GM04504 (cell line): ENCODE measurements around the gene DYSF.

ENCODE experiments used
- DNase-seq: peaks from one replicate; pipeline ENCODE4 v3.0.0-alpha.2; 2012; ENCODE audit warnings: low read depth

DYSF gene

DNA sequence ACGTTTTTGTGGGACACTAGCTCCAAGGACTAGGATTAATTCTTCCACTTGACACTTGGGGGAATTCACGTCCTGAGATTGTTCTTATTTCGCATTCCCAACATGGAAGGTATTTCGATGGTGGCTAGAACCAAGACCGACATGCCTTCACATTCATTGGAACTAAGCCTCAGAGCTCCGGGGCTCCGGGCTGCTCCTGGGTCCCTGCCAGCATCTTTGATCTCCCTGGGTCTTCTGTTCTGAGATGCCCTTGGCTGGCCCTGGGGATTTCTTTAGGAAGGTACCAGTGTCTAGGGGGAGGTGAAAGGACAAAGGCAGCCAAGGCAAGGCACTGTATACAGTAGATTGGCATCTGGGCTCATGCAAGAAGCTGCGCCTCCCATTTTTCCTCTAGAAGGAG, 76.8 kb downstream of the DYSF start:
- DNase-seq = no peak

DNA sequence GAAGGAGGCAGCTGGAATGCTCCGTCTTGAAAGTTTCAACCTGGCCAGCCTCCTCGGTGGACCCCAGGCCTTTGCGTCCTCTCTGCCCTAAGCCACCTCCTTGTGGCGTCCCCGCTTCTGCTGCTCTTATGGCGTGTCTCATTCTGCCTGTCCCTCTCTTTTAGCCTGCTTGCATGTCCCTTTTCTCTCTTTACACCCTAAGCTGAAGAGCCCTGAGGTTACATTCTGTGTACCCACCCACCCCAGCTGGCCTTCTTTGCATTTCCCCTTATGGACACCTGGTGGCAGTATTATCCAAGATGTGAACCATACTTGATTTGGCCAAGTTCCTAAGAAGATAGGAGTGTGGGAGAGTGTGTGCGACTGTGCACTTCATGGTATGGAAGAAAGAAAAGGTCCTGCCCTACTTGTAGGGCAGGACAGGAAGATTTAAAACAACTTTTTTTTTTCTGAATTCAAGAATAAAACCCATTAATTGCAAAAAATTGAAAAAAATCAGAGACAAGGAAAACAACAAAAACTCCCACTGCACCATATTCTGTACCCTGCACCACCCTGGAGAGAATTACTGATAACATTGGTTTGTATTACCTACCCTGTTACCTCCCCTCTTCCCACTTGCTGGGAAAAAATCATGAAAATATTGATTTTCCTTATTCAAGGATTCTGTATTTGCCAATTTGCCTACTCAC, 77.4 kb downstream of the DYSF start:
- no peak for DNase-seq

DNA sequence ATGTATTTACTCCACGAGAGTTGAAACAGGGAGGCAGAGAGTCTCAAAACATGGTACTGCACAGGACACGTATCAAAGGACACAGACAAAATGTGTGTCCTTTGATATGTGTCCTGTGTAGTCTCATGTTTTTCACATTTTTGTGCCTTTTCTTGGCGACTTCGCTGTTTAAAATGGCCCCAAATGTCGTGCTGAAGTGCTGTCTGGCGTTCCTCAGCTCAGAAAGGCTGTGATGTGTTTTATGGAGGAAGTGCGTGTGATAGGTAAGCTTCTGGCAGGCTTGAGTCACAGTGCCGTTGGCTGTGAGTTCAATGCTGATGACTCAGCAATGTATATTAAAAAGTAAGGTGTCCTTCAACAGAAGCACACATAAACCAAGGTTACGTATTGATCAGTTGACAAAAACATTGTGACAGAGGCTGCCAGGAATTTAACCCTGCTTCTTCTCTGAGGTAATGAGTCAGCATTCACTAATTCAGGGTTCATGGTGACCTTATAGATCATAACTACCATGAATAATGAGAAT, 78.2 kb downstream of the DYSF start:
- DNase-seq = no peak

DNA sequence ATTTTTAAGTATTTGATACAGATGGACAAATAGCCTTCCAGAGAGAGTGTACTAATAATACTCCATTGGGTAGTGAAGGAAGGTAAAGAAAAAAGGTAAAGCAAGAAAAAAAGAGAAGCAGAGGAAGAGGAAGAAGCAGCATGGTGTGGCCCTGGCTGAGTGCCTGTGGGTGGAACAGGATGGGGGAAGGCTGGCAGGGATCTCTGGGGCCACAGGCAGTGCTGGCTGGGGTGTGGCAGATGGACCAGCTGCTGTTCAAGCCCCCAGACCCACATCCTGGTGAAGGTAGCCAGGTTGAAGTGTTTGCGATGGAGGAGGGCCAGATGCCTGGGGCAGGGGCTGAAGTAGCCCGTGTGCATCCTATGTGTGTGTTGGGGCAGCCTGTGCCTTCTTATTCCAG, 79.0 kb downstream of the DYSF start:
- DNase-seq = no peak

DNA sequence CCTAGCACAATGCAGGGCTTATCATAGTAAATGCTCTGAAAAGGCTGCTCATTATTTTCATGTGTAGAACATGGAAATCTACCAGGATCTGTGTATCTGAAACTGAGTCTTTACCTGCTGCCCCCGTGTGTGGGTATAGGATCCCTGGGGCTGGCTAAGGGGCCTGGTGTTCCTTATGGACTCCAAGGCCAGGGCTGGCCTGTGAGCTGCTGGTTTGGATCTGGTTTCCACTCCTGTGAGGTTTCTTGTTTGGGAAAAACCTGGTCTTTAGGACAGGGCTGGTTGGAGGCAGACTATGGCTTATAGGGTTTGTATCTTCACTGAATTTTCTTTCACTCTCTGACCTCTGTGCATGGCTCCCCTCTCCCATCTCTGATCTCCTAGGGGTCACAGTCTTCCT, 80.8 kb downstream of the DYSF start:
- DNase-seq = no peak

DNA sequence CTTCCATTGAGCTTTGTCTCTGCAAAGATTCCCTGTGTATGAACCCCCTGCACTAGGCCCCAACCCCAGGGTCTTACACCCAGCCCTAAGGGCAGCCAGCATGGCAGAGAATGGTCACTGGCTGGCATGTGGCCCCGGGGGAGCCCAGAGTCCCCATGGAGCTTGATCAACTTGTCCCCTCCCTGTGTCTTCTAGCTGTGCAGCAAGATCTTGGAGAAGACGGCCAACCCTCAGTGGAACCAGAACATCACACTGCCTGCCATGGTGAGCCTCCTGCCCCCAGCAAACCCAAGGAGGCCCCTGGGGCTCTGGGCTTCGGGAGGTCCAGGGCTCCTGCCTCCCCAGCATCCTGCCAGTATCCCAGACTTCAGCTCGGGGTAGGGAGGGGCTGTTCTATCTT, 81.5 kb downstream of the DYSF start:
- no peak for DNase-seq

DNA sequence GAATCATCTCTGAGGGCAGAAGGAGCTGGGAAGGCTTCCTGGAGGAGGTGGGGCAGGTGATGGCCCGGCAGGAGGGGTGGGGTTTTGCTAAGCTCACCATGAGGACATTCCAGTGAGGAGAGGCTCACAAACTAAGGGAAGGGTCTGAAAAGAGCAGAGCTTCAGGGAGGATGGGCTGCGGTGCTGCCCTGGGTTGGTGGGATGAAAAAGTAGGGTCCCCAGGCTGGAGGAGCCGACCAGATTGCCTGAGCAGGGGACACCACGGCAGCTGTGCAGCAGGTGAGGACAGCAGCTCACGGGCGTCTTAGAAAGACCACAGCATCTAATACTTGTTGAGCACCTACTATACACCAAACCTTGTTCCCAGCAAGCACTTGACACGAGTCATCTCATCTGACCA, 82.2 kb downstream of the DYSF start:
- DNase-seq = no peak

DNA sequence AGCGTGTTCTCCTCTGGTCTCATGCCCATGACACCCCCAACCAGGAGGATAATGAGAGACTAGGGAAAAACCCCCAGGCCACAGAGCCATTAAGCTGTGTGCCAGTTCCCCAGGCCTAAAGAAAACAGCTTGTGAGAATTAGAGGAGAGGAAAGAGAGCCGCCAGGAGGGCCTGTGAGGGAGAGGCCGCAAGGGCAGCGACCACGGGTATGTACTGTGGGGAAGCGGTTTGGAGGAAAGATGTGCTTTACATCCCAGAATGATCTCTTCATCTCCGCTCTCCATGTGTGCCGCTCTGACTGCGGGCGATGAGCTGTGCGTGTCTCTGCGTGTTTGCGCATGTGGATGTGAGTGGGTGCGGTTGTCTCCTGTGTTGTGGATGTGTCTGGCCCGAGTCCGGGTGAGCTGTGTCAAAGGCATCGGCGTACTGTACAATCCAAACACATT, 82.9 kb downstream of the DYSF start:
- DNase-seq = peak; percentile 74

DNA sequence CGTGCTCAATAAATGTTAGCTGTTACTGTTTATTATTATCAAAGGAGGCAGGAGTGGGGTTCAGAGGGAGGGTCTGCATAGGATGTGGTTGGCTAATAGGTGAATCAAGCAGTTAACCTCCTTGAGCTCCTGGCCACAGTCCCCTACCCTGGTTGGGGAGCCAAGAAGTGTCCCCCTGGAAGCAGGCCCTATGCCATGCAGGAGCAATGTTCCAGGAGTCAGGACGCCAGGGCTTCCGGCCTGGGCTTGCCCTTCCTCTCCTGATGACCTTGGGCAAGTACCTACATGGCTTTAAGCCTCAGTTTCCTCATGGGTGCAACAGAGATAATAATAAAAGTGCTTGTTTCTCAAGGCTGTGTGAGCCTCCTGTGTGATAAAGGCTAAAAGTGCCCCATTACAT, 84.9 kb downstream of the DYSF start:
- DNase-seq = no peak

DNA sequence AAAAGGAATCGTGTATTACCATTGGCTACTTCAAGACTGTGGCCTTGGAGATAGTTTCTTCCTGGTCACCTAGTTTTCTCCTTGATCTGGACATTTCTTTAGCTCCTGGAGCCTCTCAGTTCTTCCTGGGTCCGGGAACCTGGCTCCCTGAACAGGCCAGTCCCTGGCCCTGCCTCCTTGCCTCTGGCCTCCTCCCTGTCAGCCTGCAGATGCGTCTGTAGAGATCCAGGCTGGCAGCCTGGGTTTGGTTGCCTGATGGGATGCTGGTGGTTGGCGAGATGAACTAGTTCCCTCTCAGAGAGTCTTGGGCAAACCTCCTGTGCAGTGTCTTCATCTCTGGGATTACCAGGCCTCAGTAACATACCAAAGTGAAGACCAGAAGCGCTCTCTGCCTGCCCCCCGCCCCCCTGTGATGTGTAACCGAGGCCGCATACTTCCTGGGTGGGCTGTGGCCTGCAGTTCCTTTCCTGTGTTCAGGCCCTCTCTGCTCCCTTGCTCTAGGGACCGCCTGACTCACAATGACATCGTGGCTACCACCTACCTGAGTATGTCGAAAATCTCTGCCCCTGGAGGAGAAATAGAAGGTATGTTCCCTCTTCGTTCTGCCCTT, 85.4 kb downstream of the DYSF start:
- DNase-seq = no peak

DNA sequence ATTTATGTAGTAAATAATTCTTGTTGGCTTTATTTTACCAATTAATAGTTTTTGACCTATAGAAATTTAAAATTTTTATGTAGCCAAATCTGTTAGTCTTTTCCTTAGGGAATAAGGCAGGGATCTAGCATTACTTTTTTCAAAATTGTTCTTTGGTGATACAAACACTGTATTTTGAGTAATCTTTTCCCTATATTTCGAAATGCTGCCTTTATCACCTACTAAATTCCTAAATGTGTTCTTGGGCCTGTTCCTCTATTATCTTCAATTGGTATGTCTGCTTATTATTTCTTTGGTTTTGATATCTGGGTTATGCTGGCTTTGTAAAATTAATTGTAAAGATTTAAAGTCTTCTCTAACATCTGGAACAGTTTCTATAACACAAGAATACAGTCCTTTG, 87.5 kb downstream of the DYSF start:
- DNase-seq = no peak

DNA sequence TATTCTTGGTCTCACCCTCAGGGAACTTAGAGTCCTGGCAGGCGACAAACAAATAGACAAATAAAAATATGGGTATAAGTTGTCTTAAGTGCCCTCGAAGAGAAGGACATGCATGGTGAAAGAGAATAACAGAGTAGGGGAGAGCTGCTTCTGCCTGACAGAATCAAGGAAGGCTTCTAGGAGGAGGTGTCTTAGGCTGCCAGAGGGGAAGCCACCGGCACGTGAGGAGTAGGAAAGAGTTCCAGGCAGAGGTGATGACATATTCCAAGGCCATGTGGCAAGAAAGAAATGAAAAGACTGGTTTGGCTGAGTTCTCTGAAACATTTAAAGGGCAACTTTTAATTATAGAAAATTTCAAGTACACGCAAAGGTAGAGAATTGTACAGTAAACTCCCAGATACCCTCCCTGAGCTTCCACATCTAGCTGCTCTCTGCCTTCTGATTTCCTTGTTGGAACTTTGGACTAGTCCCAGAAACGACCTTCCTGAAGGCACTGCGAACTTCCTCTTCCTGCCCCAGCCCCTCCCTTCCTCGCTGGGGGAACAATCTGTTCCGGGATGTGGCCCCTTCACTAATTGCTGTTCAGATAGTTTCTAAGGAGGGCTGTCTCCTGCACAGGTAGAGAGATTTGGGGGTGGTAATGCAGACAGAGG, 91.7 kb downstream of the DYSF start:
- DNase-seq = no peak

DNA sequence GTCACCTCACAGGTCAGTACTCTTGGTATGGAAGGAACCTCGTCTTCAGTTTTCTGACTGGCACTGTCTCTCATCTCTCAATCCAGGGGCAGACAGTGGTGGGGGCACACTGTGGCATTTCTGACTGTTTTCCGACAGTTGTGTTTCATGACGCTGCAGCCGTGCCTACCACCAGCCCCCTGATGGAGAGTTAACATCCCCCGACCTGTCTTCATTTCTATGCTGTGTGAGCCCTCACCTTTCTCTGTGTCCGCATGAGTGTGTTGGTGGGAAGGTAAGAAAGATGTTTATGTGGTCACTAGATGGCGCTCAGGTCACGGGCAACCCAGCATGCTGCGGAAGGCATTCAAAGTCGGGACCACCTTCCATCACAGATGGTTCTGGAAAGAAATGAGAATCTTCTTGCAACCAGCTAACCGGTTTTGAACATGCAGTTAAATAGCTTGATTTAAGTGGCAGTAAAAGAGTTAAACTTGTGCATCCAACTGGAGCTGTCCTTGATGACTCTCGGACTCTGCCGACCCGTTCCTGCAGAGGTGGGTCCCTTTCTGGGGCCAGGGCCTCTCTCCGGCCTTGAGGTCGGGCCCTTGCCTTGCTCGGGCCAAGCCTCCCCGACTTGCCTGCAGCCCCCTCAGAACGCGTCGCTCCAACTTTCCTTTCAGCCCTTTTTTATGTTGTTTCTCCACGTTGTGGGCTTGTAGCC, 92.4 kb downstream of the DYSF start:
- no peak for DNase-seq

DNA sequence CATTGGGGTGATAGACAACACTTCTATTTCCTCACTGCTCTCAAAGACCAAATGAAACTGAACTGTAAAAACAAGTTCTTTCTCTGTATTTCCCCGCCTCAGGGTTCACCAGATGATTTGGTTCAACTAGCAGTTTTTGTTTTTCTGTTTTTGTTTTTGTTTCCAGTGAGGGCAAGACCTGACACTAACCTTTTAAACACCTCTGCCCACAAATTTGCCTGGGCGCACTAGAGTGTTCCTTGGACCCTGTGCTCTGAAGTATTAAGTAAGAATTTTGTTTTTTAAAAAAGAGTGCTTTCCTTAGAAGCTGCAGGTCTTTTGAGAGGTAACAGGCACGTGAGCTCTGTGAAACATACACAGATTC, 92.9 kb downstream of the DYSF start:
- no peak for DNase-seq

DNA sequence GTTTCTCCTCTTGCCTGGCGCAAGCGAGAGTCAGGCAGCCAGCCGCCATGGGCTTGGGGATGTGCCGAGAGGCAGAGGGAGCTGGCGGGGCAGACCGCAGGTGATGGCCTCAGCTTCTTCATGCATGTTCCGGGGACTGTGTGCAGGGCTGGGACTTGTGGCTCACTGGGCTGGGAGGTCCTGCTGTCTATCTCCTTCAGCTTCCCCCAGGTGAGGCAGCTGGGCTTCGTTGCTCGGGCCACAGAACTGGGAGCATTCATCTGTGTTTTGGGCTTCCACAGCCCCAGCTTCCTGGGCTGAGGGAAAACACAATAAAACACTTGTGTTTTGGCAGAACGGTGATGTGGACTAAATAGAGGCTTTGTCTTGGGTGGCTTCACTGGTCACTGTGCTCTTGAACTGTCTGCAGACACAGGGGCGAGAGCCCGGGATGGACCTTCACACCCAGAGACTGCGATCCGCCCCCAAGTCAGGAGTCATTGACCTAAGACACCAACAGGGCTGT, 93.5 kb downstream of the DYSF start:
- DNase-seq = no peak

DNA sequence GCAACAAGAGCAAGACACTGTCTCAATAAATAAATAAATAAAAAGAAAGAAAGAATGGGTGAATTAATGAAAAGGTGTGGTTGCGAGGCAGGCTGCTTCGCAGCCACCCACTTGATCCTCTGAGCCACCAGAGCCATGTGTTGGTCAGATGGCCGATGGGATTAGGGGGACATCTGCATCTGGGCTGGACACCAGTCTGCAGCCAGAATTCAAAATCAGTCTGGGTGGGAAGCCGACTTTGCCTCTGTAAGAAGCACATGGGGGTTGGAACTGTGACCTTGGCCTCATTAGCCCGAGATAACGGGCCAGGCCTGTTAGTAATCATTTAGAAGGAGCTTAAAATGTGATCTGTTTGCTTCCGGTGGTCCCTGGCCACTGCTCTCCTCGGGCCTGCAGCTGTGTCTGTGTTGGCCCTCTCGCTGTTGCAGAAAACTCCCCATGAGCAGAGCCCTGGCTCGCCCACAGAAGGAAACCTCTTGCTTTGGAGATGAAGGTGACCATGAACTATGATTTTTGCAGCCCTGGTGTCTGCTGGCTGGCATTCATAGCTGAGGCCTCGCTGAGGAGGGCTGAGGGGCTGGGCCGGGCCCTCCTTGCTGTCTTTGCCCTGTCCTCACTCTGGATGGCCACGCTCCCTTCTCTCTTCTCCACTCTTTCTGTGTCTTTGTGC, 94.4 kb downstream of the DYSF start:
- no peak for DNase-seq

DNA sequence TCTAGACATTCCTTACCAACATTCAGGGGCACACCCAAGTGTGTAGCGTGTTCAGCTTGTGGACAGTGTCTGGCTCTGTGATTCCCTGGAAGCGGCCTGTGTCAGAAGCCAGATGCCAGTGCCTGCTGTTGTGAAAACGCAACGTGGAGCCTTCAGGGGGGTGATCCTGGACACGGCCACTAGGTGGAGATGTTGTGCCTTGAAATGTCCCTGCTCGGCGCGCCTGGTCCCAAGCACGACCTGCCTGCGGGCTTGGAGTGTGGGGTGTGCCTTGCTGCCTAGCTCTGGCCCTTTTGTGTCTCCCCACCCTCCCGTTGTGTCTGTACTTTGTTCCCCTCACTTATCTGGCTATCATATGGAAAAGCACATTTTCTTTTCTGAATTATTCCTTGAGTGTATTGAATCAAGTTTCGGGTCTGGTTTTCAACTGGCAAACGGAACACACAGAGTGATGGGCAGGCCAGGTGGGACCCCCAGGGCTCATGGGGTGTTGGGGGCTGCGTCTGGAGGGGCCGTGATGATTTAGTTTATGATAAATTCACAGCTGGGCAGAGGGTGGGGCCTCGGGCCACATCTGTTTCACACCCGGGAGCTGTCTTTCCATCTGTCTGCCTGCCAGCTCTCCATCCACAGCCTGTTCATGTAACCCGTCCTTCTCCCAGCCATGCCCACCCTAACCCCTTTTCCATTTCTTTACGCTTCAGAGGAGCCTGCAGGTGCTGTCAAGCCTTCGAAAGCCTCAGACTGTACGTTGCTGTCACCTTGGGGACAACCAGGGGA, 95.5 kb downstream of the DYSF start:
- DNase-seq = peak; percentile 45

DNA sequence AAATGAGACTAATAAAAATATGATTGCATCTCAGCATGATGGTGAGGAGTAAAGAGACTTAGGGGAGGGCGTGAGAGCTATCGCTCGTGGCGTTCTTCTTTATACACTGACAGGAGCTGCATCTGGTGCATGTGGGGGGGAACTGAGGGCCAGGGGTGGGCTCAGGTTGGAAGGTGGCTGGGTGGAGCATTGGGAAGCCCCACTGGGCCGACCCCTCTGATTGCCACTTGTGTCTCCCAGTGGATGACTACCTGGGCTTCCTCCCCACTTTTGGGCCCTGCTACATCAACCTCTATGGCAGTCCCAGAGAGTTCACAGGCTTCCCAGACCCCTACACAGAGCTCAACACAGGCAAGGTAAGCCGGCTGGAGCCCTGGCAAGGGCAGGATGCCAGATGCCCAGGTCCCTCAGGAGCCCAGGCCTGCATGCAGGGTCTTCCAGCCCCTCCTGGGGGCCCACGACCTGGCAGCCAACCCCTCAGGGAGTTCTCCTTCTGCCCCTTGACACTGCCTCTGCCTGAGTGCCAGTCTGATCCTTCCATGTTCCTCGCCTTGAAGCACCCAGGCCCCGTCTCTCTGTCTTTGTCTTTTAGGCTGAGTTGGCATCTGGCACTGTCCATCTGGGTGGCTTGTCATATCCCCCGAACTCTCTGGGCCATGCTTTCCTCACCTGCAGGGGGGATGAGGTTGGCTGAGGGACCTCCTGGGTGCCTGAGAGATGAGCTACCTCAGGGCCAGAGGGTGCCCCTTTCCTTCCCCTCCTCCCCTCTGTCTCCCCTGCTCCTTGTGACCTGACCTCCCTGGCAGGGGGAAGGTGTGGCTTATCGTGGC, 97.7 kb downstream of the DYSF start:
- no peak for DNase-seq

DNA sequence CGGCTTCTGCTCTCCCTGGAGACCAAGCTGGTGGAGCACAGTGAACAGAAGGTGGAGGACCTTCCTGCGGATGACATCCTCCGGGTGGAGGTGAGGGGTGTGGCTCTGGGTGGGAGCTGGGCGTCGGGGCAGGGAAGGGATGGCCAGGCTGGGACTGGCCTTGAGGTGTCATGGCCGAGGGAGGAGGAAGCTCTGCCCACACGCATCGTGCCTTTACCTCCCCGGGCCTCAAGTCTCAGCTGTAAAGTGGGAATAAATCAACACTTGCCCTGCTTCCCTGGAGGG, 98.2 kb downstream of the DYSF start:
- DNase-seq = no peak

DNA sequence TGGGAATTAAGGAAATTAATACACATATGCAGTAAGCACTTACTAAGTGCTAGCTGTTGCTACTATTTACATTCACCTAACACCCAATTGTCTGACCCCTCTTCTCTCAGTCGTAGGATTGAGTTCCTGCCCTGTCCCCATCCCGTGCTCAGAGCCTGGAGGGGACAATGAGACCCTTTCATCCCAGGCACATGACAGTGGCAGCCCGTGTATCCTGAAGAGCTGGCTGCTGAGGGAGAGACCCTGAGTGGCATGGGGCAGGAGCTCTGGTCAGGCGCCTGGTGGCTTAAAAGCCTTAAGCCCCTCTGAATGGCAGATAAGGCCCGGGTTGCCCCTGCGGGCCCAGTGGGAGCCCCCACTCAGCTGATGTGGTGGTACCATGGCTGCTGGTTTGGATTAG, 99.0 kb downstream of the DYSF start:
- no peak for DNase-seq

DNA sequence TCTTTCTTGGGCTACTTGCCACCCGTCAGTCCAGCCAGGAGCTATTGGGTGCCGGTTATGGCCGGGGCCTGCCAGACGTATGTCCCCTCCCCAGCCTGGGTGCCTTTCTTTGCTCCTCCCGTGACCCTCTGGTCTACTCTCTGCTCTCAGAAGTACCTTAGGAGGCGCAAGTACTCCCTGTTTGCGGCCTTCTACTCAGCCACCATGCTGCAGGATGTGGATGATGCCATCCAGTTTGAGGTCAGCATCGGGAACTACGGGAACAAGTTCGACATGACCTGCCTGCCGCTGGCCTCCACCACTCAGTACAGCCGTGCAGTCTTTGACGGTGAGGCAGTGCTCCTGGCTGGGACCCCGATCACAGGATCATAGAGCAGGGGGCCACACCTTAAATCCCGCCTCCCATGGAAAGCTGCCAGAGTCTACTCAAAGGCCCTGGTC, 99.5 kb downstream of the DYSF start:
- DNase-seq = no peak
